K562 (cell line): ENCODE measurements around the gene MSGN1. TPM values are rescaled to one million over a fixed set of nuclear protein-coding genes. Genes with fewer than 3 reads are reported as not detected.

Source experiments
- ATAC-seq: fragments of 200-7000 bp; cut with Tn5 transposase; 3 replicates; pipeline ENCODE4 v1.9.1; 2020; ENCODE audit warnings: moderate library complexity
- BruUV-seq: library from RNA; stranded (reverse); fragments of 400-500 nt; replicated peaks from 2 replicates; lab custom pipeline; 2021; lab: Mats Ljungman, UMichigan
- CTCF ChIA-PET: fragments of 300-600 bp; formaldehyde crosslinking; extraction: SDS; loops from one replicate; lab custom pipeline; 2021; ENCODE audit warnings: low intra/inter-chr PET ratio; lab: Yijun Ruan, JAX
- POLR2A ChIA-PET: fragments of 300-600, 350-650 bp; sonication (Branson Sonifier 250); formaldehyde crosslinking; extraction: SDS; loops from one replicate; lab custom pipeline; 2021; ENCODE audit warnings: antibody characterized with exemption, inconsistent platforms; lab: Yijun Ruan, JAX
- DNase-seq, 4 experiments: peaks; one replicate each; pipeline versions ENCODE4 v3.0.0 to v3.0.0-alpha.2; 2011 to 2018; ENCODE audit warnings: low spot score in 3 of 4, mixed read lengths in 3 of 4; ENCODE audit errors: extremely low read depth in 1 of 4
- FAIRE-seq: peaks from 2 replicates; lab custom pipeline; 2011; peaks lifted over from hg19 to GRCh38; lab: Jason Lieb, UNC
- H2AFZ ChIP-seq: 2 replicates; pipeline ENCODE4 v1.6.0; 2011; ENCODE audit warnings: low read depth, low read length, control low read depth, inconsistent platforms
- H3K27ac ChIP-seq: fragments of 200-600 bp; 3 replicates; pipeline ENCODE4 v1.8.0; 2011; ENCODE audit warnings: low read depth, mild to moderate bottlenecking, control low read depth, inconsistent platforms, low read length, moderate library complexity, mixed read lengths; ENCODE audit errors: extremely low read depth
- H3K27me3 ChIP-seq, 2 experiments: fragments of 300-600 bp in 1 of 2; 2 replicates in 1 of 2; 3 replicates in 1 of 2; pipeline versions ENCODE4 v1.6.0 to v1.8.0; 2011; ENCODE audit warnings: inconsistent platforms in 2 of 2, low read length in 2 of 2, mild to moderate bottlenecking in 1 of 2, mixed read lengths in 1 of 2, moderate library complexity in 1 of 2; ENCODE audit not compliant: control insufficient read depth in 2 of 2, insufficient read depth in 2 of 2
- H3K36me3 ChIP-seq: fragments of 300-600 bp; 3 replicates; pipeline ENCODE4 v1.8.0; 2011; ENCODE audit warnings: mild to moderate bottlenecking, low read length, inconsistent platforms; ENCODE audit not compliant: control insufficient read depth, insufficient read depth
- H3K4me1 ChIP-seq, 2 experiments: fragments of 200-600 bp in 1 of 2; replicated peaks in 1 of 2; 2 replicates in 1 of 2; 3 replicates in 1 of 2; pipeline versions ENCODE4 v1.5.1 to v1.8.0; 2011; ENCODE audit warnings: inconsistent platforms in 2 of 2, low read length in 2 of 2, mild to moderate bottlenecking in 1 of 2, mixed read lengths in 1 of 2, moderate library complexity in 1 of 2; ENCODE audit not compliant: control insufficient read depth in 2 of 2, insufficient read depth in 2 of 2
- H3K4me2 ChIP-seq: 2 replicates; pipeline ENCODE4 v1.6.1; 2011; ENCODE audit warnings: low read length, control low read depth, inconsistent platforms, mixed read lengths; ENCODE audit not compliant: insufficient read depth
- H3K4me3 ChIP-seq: fragments of 200-600 bp; sonication (generic), shearing (Covaris generic); 2 replicates; pipeline ENCODE4 v1.5.1; 2016; ENCODE audit warnings: control low read depth, inconsistent platforms
- H3K79me2 ChIP-seq: fragments of 200-600 bp; 3 replicates; pipeline ENCODE4 v1.8.0; 2011; ENCODE audit warnings: low read length, inconsistent platforms; ENCODE audit not compliant: control insufficient read depth, insufficient read depth
- H3K9ac ChIP-seq, 2 experiments: 2 replicates each; pipeline versions ENCODE4 v1.6.0 to v1.6.1; 2011; ENCODE audit warnings: low read depth in 2 of 2, low read length in 2 of 2, control low read depth in 1 of 2, inconsistent platforms in 1 of 2, mild to moderate bottlenecking in 1 of 2, mixed read lengths in 1 of 2; ENCODE audit not compliant: insufficient read depth in 1 of 2
- H3K9me1 ChIP-seq: one replicate; pipeline ENCODE4 v1.6.0; 2011; ENCODE audit warnings: inconsistent platforms, mild to moderate bottlenecking, low read length, moderate library complexity; ENCODE audit not compliant: control insufficient read depth, insufficient read depth
- H3K9me3 ChIP-seq: replicated peaks from 2 replicates; pipeline ENCODE4 v1.5.1; 2011; ENCODE audit warnings: low read depth, low read length, inconsistent platforms; ENCODE audit not compliant: control insufficient read depth, insufficient read depth
- H4K20me1 ChIP-seq: replicated peaks from 2 replicates; pipeline ENCODE4 v1.6.1; 2011; ENCODE audit warnings: low read length, inconsistent platforms, mixed read lengths; ENCODE audit not compliant: control insufficient read depth, insufficient read depth
- ARHGAP35 ChIP-seq: fragments of 450-650 bp; IDR thresholded peaks from 2 replicates; pipeline ENCODE4 v1.6.1; 2018; ENCODE audit not compliant: partially characterized antibody
- HBP1 ChIP-seq: fragments of 450-650 bp; formaldehyde crosslinking; IDR thresholded peaks from 2 replicates; pipeline ENCODE4 v1.4.0; 2022; ENCODE audit warnings: missing genetic modification characterization
- PURB ChIP-seq: sonication (generic); formaldehyde crosslinking; IDR thresholded peaks from 2 replicates; pipeline ENCODE4 v1.9.0; 2021; ENCODE audit warnings: low read depth, mild to moderate bottlenecking, missing genetic modification reagents
- RREB1 ChIP-seq: fragments of 250-450 bp; sonication (Bioruptor Pico); IDR thresholded peaks from 2 replicates; pipeline ENCODE4 v1.4.0; 2020
- SAFB2 ChIP-seq: fragments of 200-400 bp; formaldehyde crosslinking; IDR thresholded peaks from 2 replicates; pipeline ENCODE4 v1.6.1; 2018; ENCODE audit warnings: borderline replicate concordance, low read length, low read depth, moderate library complexity; ENCODE audit not compliant: severe bottlenecking
- TARDBP ChIP-seq: fragments of 450-650 bp; IDR thresholded peaks from 2 replicates; pipeline ENCODE4 v1.6.1; 2016
- U2AF1 ChIP-seq: fragments of 200-400 bp; formaldehyde crosslinking; optimal IDR thresholded peaks from 2 replicates; pipeline ENCODE3; 2017; ENCODE audit warnings: mild to moderate bottlenecking, low read depth, low read length, moderate library complexity
- YY1 ChIP-seq, 3 experiments: IDR thresholded peaks; 2 replicates each; pipeline ENCODE4 v1.6.1; 2011; ENCODE audit warnings: low read length in 2 of 3, mild to moderate bottlenecking in 2 of 3, moderate library complexity in 2 of 3, borderline replicate concordance in 1 of 3, control low read depth in 1 of 3, low read depth in 1 of 3; ENCODE audit not compliant: insufficient read depth in 3 of 3, insufficient replicate concordance in 2 of 3, control insufficient read depth in 1 of 3, insufficient read length in 1 of 3; ENCODE audit errors: extremely low read depth in 1 of 3
- WGBS: fragments of 100-300 bp; shearing (Covaris generic); methylation state at CpG from one replicate; pipeline ENCODE4 v1.1.6; 2016; ENCODE audit warnings: low coverage, mixed read lengths; ENCODE audit not compliant: insufficient coverage; ENCODE audit errors: missing lambda C conversion rate; 5-methylcytosine and 5-hydroxymethylcytosine counted together
- in situ Hi-C: fragments of 300-500 bp; cut with MboI; formaldehyde crosslinking; loops from 4 replicates; pipeline ENCODE4 v1.15.0; 2018; ENCODE audit warnings: inconsistent platforms, mixed read lengths
- intact Hi-C: fragments of 100-400 bp; cut with micrococcal nuclease; formaldehyde crosslinking; loops from 2 replicates; pipeline ENCODE4 v1.14.2; 2022
- polyA plus RNA-seq, 8 experiments: library from polyadenylated mRNA; depleted of rRNA in 4 of 8; stranded (reverse) in 5 of 8; unstranded in 3 of 8; fragments of >200 nt; fragmentation: Nextera tagmentation in 2 of 8; fragmentation: Illumina TruSeq in 1 of 8; extraction: Ambion mirVana in 2 of 8; extraction: Trizol in 1 of 8; gene quantifications; 2 replicates each; pipeline versions ENCODE4 v1.2.1 to v1.2.3, GENCODE V29; 2011 to 2014; ENCODE audit warnings: inconsistent platforms in 1 of 8, missing spikeins in 1 of 8
- total RNA-seq, 7 experiments: library from RNA; depleted of rRNA in 6 of 7; stranded (reverse); fragments of >200 nt in 6 of 7; fragmentation: Illumina TruSeq in 2 of 7; extraction: Trizol in 2 of 7; gene quantifications; 2 replicates each; pipeline versions ENCODE4 v1.2.1 to v1.2.3, GENCODE V29; 2011 to 2021; ENCODE audit warnings: low replicate concordance in 1 of 7

Gene MSGN1
- total and polyA plus RNA-seq, 9 of the 15 experiments (the other 6 are each of a cell fraction or from before 2014, with no cell fraction given) = not detected

GRCh38 chr2:17771956-17772355, 44.3 kb upstream of the MSGN1 start:
- Histone ChIP-seq H2AFZ (no peak overlapping the region), H3K27me3 (no peaks in the 10 kb centered on the region), H3K4me1 (no peaks in the 10 kb centered on the region), H3K9me1 (no peaks in the 10 kb centered on the region), H3K9me3 (no peaks in the 10 kb centered on the region), H3K4me3 (no peak overlapping the region), H3K36me3 (peaks cover 76% of the 10 kb centered on the region), H3K27ac (no peak overlapping the region), H3K4me2 (no peak overlapping the region), H3K79me2 (no peaks in the 10 kb centered on the region), H3K9ac (no peak overlapping the region), H4K20me1 (no peaks in the 10 kb centered on the region)
- FAIRE-seq (no peak), DNase-seq (no peak), ATAC-seq (no peak)
- ChIA-PET POLR2A (no interaction called here), CTCF (no interaction called here)
- in situ Hi-C loops = no loop called here
- BruUV-seq = no TSS peak
- 88% methylated on average over 2 of the region's 2 CpGs for WGBS
- intact Hi-C loops = no loop called here
- TF ChIP-seq TARDBP = no peak
- no peak for TF ChIP-seq SAFB2
- TF ChIP-seq U2AF1 = no peak
- TF ChIP-seq PURB = no peak
- no peak for TF ChIP-seq HBP1 (CRISPR knock-in tag)
- no peak for TF ChIP-seq ARHGAP35
- TF ChIP-seq RREB1 (CRISPR knock-in tag) = no peak
- TF ChIP-seq YY1 (IDR thresholded peaks at IDR 0.05; ENCODE audit: borderline replicate concordance in 1 of 3, control insufficient read depth in 1 of 3, extremely low read depth in 1 of 3, insufficient read depth in 3 of 3, insufficient read length in 1 of 3, insufficient replicate concordance in 2 of 3, low read depth in 1 of 3, low read length in 2 of 3) = no peak
